K562 (cell line): ENCODE results near the gene AKAP6. TPM values are rescaled to one million over a fixed set of nuclear protein-coding genes. Genes with fewer than 3 reads are reported as not detected.

ENCODE experiments used
- ATAC-seq: fragments of 200-7000 bp; cut with Tn5 transposase; 3 replicates; pipeline ENCODE4 v1.9.1; 2020; ENCODE audit warnings: moderate library complexity
- BruUV-seq: library from RNA; stranded (reverse); fragments of 400-500 nt; replicated peaks from 2 replicates; lab custom pipeline; 2021; lab: Mats Ljungman, UMichigan
- CTCF ChIA-PET: fragments of 300-600 bp; formaldehyde crosslinking; extraction: SDS; loops from one replicate; lab custom pipeline; 2021; ENCODE audit warnings: low intra/inter-chr PET ratio; lab: Yijun Ruan, JAX
- POLR2A ChIA-PET: fragments of 300-600, 350-650 bp; sonication (Branson Sonifier 250); formaldehyde crosslinking; extraction: SDS; loops from one replicate; lab custom pipeline; 2021; ENCODE audit warnings: antibody characterized with exemption, inconsistent platforms; lab: Yijun Ruan, JAX
- DNase-seq, 4 experiments: peaks; one replicate each; pipeline versions ENCODE4 v3.0.0 to v3.0.0-alpha.2; 2011 to 2018; ENCODE audit warnings: low spot score in 3 of 4, mixed read lengths in 3 of 4; ENCODE audit errors: extremely low read depth in 1 of 4
- FAIRE-seq: peaks from 2 replicates; lab custom pipeline; 2011; peaks lifted over from hg19 to GRCh38; lab: Jason Lieb, UNC
- H2AFZ ChIP-seq: 2 replicates; pipeline ENCODE4 v1.6.0; 2011; ENCODE audit warnings: low read depth, low read length, control low read depth, inconsistent platforms
- H3K27ac ChIP-seq: fragments of 200-600 bp; 3 replicates; pipeline ENCODE4 v1.8.0; 2011; ENCODE audit warnings: low read depth, mild to moderate bottlenecking, control low read depth, inconsistent platforms, low read length, moderate library complexity, mixed read lengths; ENCODE audit errors: extremely low read depth
- H3K27me3 ChIP-seq, 2 experiments: fragments of 300-600 bp in 1 of 2; 2 replicates in 1 of 2; 3 replicates in 1 of 2; pipeline versions ENCODE4 v1.6.0 to v1.8.0; 2011; ENCODE audit warnings: inconsistent platforms in 2 of 2, low read length in 2 of 2, mild to moderate bottlenecking in 1 of 2, mixed read lengths in 1 of 2, moderate library complexity in 1 of 2; ENCODE audit not compliant: control insufficient read depth in 2 of 2, insufficient read depth in 2 of 2
- H3K36me3 ChIP-seq: fragments of 300-600 bp; 3 replicates; pipeline ENCODE4 v1.8.0; 2011; ENCODE audit warnings: mild to moderate bottlenecking, low read length, inconsistent platforms; ENCODE audit not compliant: control insufficient read depth, insufficient read depth
- H3K4me1 ChIP-seq, 2 experiments: fragments of 200-600 bp in 1 of 2; replicated peaks in 1 of 2; 2 replicates in 1 of 2; 3 replicates in 1 of 2; pipeline versions ENCODE4 v1.5.1 to v1.8.0; 2011; ENCODE audit warnings: inconsistent platforms in 2 of 2, low read length in 2 of 2, mild to moderate bottlenecking in 1 of 2, mixed read lengths in 1 of 2, moderate library complexity in 1 of 2; ENCODE audit not compliant: control insufficient read depth in 2 of 2, insufficient read depth in 2 of 2
- H3K4me2 ChIP-seq: 2 replicates; pipeline ENCODE4 v1.6.1; 2011; ENCODE audit warnings: low read length, control low read depth, inconsistent platforms, mixed read lengths; ENCODE audit not compliant: insufficient read depth
- H3K4me3 ChIP-seq: fragments of 200-600 bp; sonication (generic), shearing (Covaris generic); 2 replicates; pipeline ENCODE4 v1.5.1; 2016; ENCODE audit warnings: control low read depth, inconsistent platforms
- H3K79me2 ChIP-seq: fragments of 200-600 bp; 3 replicates; pipeline ENCODE4 v1.8.0; 2011; ENCODE audit warnings: low read length, inconsistent platforms; ENCODE audit not compliant: control insufficient read depth, insufficient read depth
- H3K9ac ChIP-seq, 2 experiments: 2 replicates each; pipeline versions ENCODE4 v1.6.0 to v1.6.1; 2011; ENCODE audit warnings: low read depth in 2 of 2, low read length in 2 of 2, control low read depth in 1 of 2, inconsistent platforms in 1 of 2, mild to moderate bottlenecking in 1 of 2, mixed read lengths in 1 of 2; ENCODE audit not compliant: insufficient read depth in 1 of 2
- H3K9me1 ChIP-seq: one replicate; pipeline ENCODE4 v1.6.0; 2011; ENCODE audit warnings: inconsistent platforms, mild to moderate bottlenecking, low read length, moderate library complexity; ENCODE audit not compliant: control insufficient read depth, insufficient read depth
- H3K9me3 ChIP-seq: replicated peaks from 2 replicates; pipeline ENCODE4 v1.5.1; 2011; ENCODE audit warnings: low read depth, low read length, inconsistent platforms; ENCODE audit not compliant: control insufficient read depth, insufficient read depth
- H4K20me1 ChIP-seq: replicated peaks from 2 replicates; pipeline ENCODE4 v1.6.1; 2011; ENCODE audit warnings: low read length, inconsistent platforms, mixed read lengths; ENCODE audit not compliant: control insufficient read depth, insufficient read depth
- DACH1 ChIP-seq: fragments of 450-650 bp; IDR thresholded peaks from 2 replicates; pipeline ENCODE4 v1.6.1; 2018; ENCODE audit not compliant: partially characterized antibody
- HSF4 ChIP-seq: fragments of 250-450 bp; sonication (Bioruptor Pico); IDR thresholded peaks from 2 replicates; pipeline ENCODE4 v2.1.2; 2022; ENCODE audit warnings: mild to moderate bottlenecking, moderate library complexity, borderline replicate concordance
- MTA3 ChIP-seq: fragments of 450-650 bp; formaldehyde crosslinking; IDR thresholded peaks from 2 replicates; pipeline ENCODE4 v1.6.1; 2017; ENCODE audit warnings: mild to moderate bottlenecking, borderline replicate concordance
- NCOR1 ChIP-seq: fragments of 450-650 bp; IDR thresholded peaks from 2 replicates; pipeline ENCODE4 v1.6.1; 2016; ENCODE audit warnings: mild to moderate bottlenecking, moderate library complexity
- NFATC3 ChIP-seq: fragments of 450-650 bp; IDR thresholded peaks from 2 replicates; pipeline ENCODE4 v1.6.1; 2017; ENCODE audit warnings: mild to moderate bottlenecking
- ZBTB49 ChIP-seq: sonication (generic); formaldehyde crosslinking; IDR thresholded peaks from 2 replicates; pipeline ENCODE4 v1.8.0; 2022; ENCODE audit warnings: missing genetic modification reagents, mild to moderate bottlenecking, borderline replicate concordance
- WGBS: fragments of 100-300 bp; shearing (Covaris generic); methylation state at CpG from one replicate; pipeline ENCODE4 v1.1.6; 2016; ENCODE audit warnings: low coverage, mixed read lengths; ENCODE audit not compliant: insufficient coverage; ENCODE audit errors: missing lambda C conversion rate; 5-methylcytosine and 5-hydroxymethylcytosine counted together
- in situ Hi-C: fragments of 300-500 bp; cut with MboI; formaldehyde crosslinking; loops from 4 replicates; pipeline ENCODE4 v1.15.0; 2018; ENCODE audit warnings: inconsistent platforms, mixed read lengths
- intact Hi-C: fragments of 100-400 bp; cut with micrococcal nuclease; formaldehyde crosslinking; loops from 2 replicates; pipeline ENCODE4 v1.14.2; 2022
- polyA plus RNA-seq, 8 experiments: library from polyadenylated mRNA; depleted of rRNA in 4 of 8; stranded (reverse) in 5 of 8; unstranded in 3 of 8; fragments of >200 nt; fragmentation: Nextera tagmentation in 2 of 8; fragmentation: Illumina TruSeq in 1 of 8; extraction: Ambion mirVana in 2 of 8; extraction: Trizol in 1 of 8; gene quantifications; 2 replicates each; pipeline versions ENCODE4 v1.2.1 to v1.2.3, GENCODE V29; 2011 to 2014; ENCODE audit warnings: inconsistent platforms in 1 of 8, missing spikeins in 1 of 8
- total RNA-seq, 7 experiments: library from RNA; depleted of rRNA in 6 of 7; stranded (reverse); fragments of >200 nt in 6 of 7; fragmentation: Illumina TruSeq in 2 of 7; extraction: Trizol in 2 of 7; gene quantifications; 2 replicates each; pipeline versions ENCODE4 v1.2.1 to v1.2.3, GENCODE V29; 2011 to 2021; ENCODE audit warnings: low replicate concordance in 1 of 7
- TF ChIP-seq, protein P1 (sequence below), 2 experiments: fragments of 450-650 bp in 1 of 2; IDR thresholded peaks; 2 replicates each; pipeline ENCODE4 v1.6.1; 2011 to 2017; ENCODE audit warnings: low read depth in 2 of 2, antibody characterized with exemption in 1 of 2, borderline replicate concordance in 1 of 2, low read length in 1 of 2, mild to moderate bottlenecking in 1 of 2, mixed read lengths in 1 of 2; ENCODE audit not compliant: control insufficient read depth in 1 of 2
- TF ChIP-seq, protein P2 (sequence below): fragments of 450-650 bp; conservative IDR thresholded peaks from 2 replicates; pipeline ENCODE4 v1.6.1; 2016; ENCODE audit warnings: missing genetic modification characterization, low read depth, mild to moderate bottlenecking, missing compliant biosample characterization, moderate library complexity
- TF ChIP-seq, protein P3 (sequence below): sonication (generic); formaldehyde crosslinking; IDR thresholded peaks from 2 replicates; pipeline ENCODE4 v1.8.0; 2022; ENCODE audit warnings: mild to moderate bottlenecking, low read depth, missing genetic modification reagents

The AKAP6 gene
- total and polyA plus RNA-seq, 9 of the 15 experiments (the other 6 are each of a cell fraction or from before 2014, with no cell fraction given), result 0.03 to 1.7 (median 0.48) TPM

GRCh38 chr14:32650030-32650429, 320.9 kb downstream of the AKAP6 start:
- Histone ChIP-seq H3K27me3 (no peaks in the 10 kb centered on the region), H4K20me1 (no peaks in the 10 kb centered on the region), H3K4me1 (no peaks in the 10 kb centered on the region), H3K9me3 (no peaks in the 10 kb centered on the region), H3K79me2 (no peaks in the 10 kb centered on the region), H3K4me3 (no peak overlapping the region), H3K27ac (no peak overlapping the region), H3K9me1 (no peaks in the 10 kb centered on the region), H2AFZ (no peak overlapping the region), H3K4me2 (no peak overlapping the region), H3K36me3 (no peaks in the 10 kb centered on the region), H3K9ac (no peak overlapping the region)
- DNase-seq, result no peak
- 0% methylated on average over 5 of the region's 7 CpGs for WGBS
- intact Hi-C loops (no loop called here), in situ Hi-C loops (no loop called here)
- TF ChIP-seq NCOR1 (no peak), MTA3 (no peak), HSF4 (CRISPR knock-in tag) (no peak), DACH1 (no peak), NFATC3 (no peak), ZBTB49 (CRISPR knock-in tag) (no peak)
- TF ChIP-seq, protein P1, sequence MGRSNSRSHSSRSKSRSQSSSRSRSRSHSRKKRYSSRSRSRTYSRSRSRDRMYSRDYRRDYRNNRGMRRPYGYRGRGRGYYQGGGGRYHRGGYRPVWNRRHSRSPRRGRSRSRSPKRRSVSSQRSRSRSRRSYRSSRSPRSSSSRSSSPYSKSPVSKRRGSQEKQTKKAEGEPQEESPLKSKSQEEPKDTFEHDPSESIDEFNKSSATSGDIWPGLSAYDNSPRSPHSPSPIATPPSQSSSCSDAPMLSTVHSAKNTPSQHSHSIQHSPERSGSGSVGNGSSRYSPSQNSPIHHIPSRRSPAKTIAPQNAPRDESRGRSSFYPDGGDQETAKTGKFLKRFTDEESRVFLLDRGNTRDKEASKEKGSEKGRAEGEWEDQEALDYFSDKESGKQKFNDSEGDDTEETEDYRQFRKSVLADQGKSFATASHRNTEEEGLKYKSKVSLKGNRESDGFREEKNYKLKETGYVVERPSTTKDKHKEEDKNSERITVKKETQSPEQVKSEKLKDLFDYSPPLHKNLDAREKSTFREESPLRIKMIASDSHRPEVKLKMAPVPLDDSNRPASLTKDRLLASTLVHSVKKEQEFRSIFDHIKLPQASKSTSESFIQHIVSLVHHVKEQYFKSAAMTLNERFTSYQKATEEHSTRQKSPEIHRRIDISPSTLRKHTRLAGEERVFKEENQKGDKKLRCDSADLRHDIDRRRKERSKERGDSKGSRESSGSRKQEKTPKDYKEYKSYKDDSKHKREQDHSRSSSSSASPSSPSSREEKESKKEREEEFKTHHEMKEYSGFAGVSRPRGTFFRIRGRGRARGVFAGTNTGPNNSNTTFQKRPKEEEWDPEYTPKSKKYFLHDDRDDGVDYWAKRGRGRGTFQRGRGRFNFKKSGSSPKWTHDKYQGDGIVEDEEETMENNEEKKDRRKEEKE (IDR thresholded peaks at IDR 0.05; ENCODE audit: borderline replicate concordance in 1 of 2, control insufficient read depth in 1 of 2, low read depth in 2 of 2, low read length in 1 of 2), result no peak
- TF ChIP-seq, protein P2, sequence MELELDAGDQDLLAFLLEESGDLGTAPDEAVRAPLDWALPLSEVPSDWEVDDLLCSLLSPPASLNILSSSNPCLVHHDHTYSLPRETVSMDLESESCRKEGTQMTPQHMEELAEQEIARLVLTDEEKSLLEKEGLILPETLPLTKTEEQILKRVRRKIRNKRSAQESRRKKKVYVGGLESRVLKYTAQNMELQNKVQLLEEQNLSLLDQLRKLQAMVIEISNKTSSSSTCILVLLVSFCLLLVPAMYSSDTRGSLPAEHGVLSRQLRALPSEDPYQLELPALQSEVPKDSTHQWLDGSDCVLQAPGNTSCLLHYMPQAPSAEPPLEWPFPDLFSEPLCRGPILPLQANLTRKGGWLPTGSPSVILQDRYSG (tag), result no peak
- TF ChIP-seq, protein P3, sequence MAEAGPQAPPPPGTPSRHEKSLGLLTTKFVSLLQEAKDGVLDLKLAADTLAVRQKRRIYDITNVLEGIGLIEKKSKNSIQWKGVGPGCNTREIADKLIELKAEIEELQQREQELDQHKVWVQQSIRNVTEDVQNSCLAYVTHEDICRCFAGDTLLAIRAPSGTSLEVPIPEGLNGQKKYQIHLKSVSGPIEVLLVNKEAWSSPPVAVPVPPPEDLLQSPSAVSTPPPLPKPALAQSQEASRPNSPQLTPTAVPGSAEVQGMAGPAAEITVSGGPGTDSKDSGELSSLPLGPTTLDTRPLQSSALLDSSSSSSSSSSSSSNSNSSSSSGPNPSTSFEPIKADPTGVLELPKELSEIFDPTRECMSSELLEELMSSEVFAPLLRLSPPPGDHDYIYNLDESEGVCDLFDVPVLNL (CRISPR knock-in tag), result no peak
- ChIA-PET POLR2A (no interaction called here), CTCF (no interaction called here)
- no TSS peak for BruUV-seq
- no peak for FAIRE-seq
- ATAC-seq, result no peak
